H1 (cell line): Measurements from ENCODE around the gene CDH22. TPM values are rescaled to one million over a fixed set of nuclear protein-coding genes. Genes with fewer than 3 reads are reported as not detected.

Experiments
- CTCF ChIA-PET: fragments of 300-600 bp; sonication (Branson Sonifier 250); formaldehyde crosslinking; loops from one replicate; lab custom pipeline; 2021; ENCODE audit not compliant: partially characterized antibody; lab: Charles Lee
- POLR2A ChIA-PET: fragments of 300-600 bp; sonication (Branson Sonifier 250); formaldehyde crosslinking; loops from one replicate; lab custom pipeline; 2021; ENCODE audit warnings: inconsistent platforms; ENCODE audit not compliant: partially characterized antibody; lab: Charles Lee
- DNase-seq, 2 experiments: peaks; one replicate each; pipeline versions ENCODE4 v3.0.0 to v3.0.0-alpha.2; 2010 to 2022; ENCODE audit warnings: low spot score in 2 of 2, low read depth in 1 of 2, mixed read lengths in 1 of 2
- FAIRE-seq: peaks from 2 replicates; lab custom pipeline; 2011; peaks lifted over from hg19 to GRCh38; lab: Jason Lieb, UNC
- H2AFZ ChIP-seq: 2 replicates; pipeline ENCODE4 v1.8.1; 2012; ENCODE audit warnings: low read length, inconsistent platforms
- H2AK5ac ChIP-seq: 2 replicates; pipeline ENCODE4 v1.6.1; 2013; ENCODE audit warnings: low read depth, low read length
- H2BK120ac ChIP-seq: replicated peaks from 2 replicates; pipeline ENCODE3; 2013; ENCODE audit warnings: low read depth, low read length, inconsistent platforms
- H2BK12ac ChIP-seq: 2 replicates; pipeline ENCODE4 v1.6.1; 2013; ENCODE audit warnings: low read depth, low read length
- H2BK15ac ChIP-seq: 2 replicates; pipeline ENCODE4 v1.6.1; 2013; ENCODE audit warnings: low read length
- H2BK20ac ChIP-seq: 2 replicates; pipeline ENCODE4 v1.6.1; 2013; ENCODE audit warnings: low read length
- H2BK5ac ChIP-seq: 2 replicates; pipeline ENCODE4 v1.6.1; 2013; ENCODE audit warnings: low read depth, low read length
- H3K14ac ChIP-seq: 2 replicates; pipeline ENCODE4 v1.6.1; 2013; ENCODE audit warnings: inconsistent platforms; ENCODE audit not compliant: insufficient read length
- H3K18ac ChIP-seq: 2 replicates; pipeline ENCODE4 v1.6.1; 2013; ENCODE audit warnings: low read length; ENCODE audit errors: extremely low read depth
- H3K23ac ChIP-seq: 2 replicates; pipeline ENCODE4 v1.6.1; 2013; ENCODE audit warnings: inconsistent platforms; ENCODE audit not compliant: insufficient read length
- H3K23me2 ChIP-seq: 2 replicates; pipeline ENCODE4 v1.6.1; 2013; ENCODE audit warnings: low read depth, low read length
- H3K27ac ChIP-seq: 2 replicates; pipeline ENCODE4 v1.6.1; 2011; ENCODE audit warnings: low read depth, low read length, inconsistent platforms
- H3K27me3 ChIP-seq, 4 experiments: replicated peaks in 1 of 4; 1 replicate in 1 of 4; 2 replicates in 3 of 4; pipeline versions ENCODE4 v1.6.1 to v1.8.1; 2011 to 2013; ENCODE audit warnings: low read length in 3 of 4, mild to moderate bottlenecking in 3 of 4, inconsistent platforms in 2 of 4, mixed read lengths in 2 of 4, moderate library complexity in 1 of 4; ENCODE audit not compliant: control insufficient read depth in 3 of 4, insufficient read depth in 3 of 4; ENCODE audit errors: extremely low read depth in 1 of 4
- H3K36me3 ChIP-seq, 4 experiments: 2 replicates each; pipeline versions ENCODE4 v1.6.1 to v1.8.1; 2011 to 2013; ENCODE audit warnings: mild to moderate bottlenecking in 4 of 4, low read length in 3 of 4, moderate library complexity in 2 of 4, control low read depth in 1 of 4, inconsistent platforms in 1 of 4; ENCODE audit not compliant: insufficient read depth in 4 of 4, control insufficient read depth in 2 of 4
- H3K4ac ChIP-seq: replicated peaks from 2 replicates; pipeline ENCODE3; 2013; ENCODE audit warnings: low read length, low read depth, mixed read lengths, inconsistent platforms; ENCODE audit not compliant: insufficient read length
- H3K4me1 ChIP-seq, 4 experiments: replicated peaks in 1 of 4; 1 replicate in 1 of 4; 2 replicates in 3 of 4; pipeline versions ENCODE4 v1.6.1 to v1.8.1; 2011 to 2013; ENCODE audit warnings: low read length in 3 of 4, inconsistent platforms in 2 of 4, mixed read lengths in 1 of 4; ENCODE audit not compliant: insufficient read depth in 4 of 4, control insufficient read depth in 3 of 4
- H3K4me2 ChIP-seq, 2 experiments: 2 replicates each; pipeline versions ENCODE4 v1.6.1 to v1.8.1; 2011 to 2013; ENCODE audit warnings: low read depth in 2 of 2, low read length in 2 of 2, control low read depth in 1 of 2, inconsistent platforms in 1 of 2, mild to moderate bottlenecking in 1 of 2; ENCODE audit not compliant: insufficient read depth in 1 of 2
- H3K4me3 ChIP-seq, 4 experiments: fragments of 200-600, 300-600 bp in 1 of 4; sonication (generic), shearing (Covaris generic), sonication (Bioruptor Twin) in 1 of 4; 2 replicates each; pipeline versions ENCODE4 v1.5.1 to v1.8.1; 2011 to 2016; ENCODE audit warnings: low read length in 4 of 4, low read depth in 3 of 4, control low read depth in 2 of 4, inconsistent platforms in 2 of 4, mild to moderate bottlenecking in 2 of 4, mixed read lengths in 1 of 4, moderate library complexity in 1 of 4; ENCODE audit not compliant: insufficient read depth in 2 of 4; ENCODE audit errors: extremely low read depth in 1 of 4
- H3K56ac ChIP-seq: replicated peaks from 2 replicates; pipeline ENCODE3; 2013; ENCODE audit warnings: low read depth, mild to moderate bottlenecking, mixed read lengths, low read length, inconsistent platforms; ENCODE audit not compliant: insufficient read length
- H3K79me1 ChIP-seq: 2 replicates; pipeline ENCODE4 v1.6.1; 2013; ENCODE audit warnings: low read depth, low read length, control low read depth
- H3K79me2 ChIP-seq, 2 experiments: 2 replicates each; pipeline versions ENCODE4 v1.6.1 to v1.8.1; 2012 to 2013; ENCODE audit warnings: low read length in 2 of 2, mild to moderate bottlenecking in 2 of 2, inconsistent platforms in 1 of 2; ENCODE audit not compliant: insufficient read depth in 2 of 2, control insufficient read depth in 1 of 2
- H3K9ac ChIP-seq, 4 experiments: replicated peaks in 1 of 4; 1 replicate in 1 of 4; 2 replicates in 3 of 4; pipeline versions ENCODE4 v1.6.1 to v1.8.1; 2011 to 2013; ENCODE audit warnings: low read depth in 3 of 4, low read length in 3 of 4, control low read depth in 2 of 4, mild to moderate bottlenecking in 2 of 4, moderate library complexity in 2 of 4, inconsistent platforms in 1 of 4; ENCODE audit errors: extremely low read depth in 1 of 4
- H3K9me3 ChIP-seq, 2 experiments: 2 replicates each; pipeline versions ENCODE4 v1.6.1 to v1.8.1; 2012 to 2013; ENCODE audit warnings: mild to moderate bottlenecking in 2 of 2, moderate library complexity in 2 of 2, control low read depth in 1 of 2, inconsistent platforms in 1 of 2, low read depth in 1 of 2, low read length in 1 of 2, mixed read lengths in 1 of 2; ENCODE audit not compliant: insufficient read depth in 2 of 2
- H4K20me1 ChIP-seq, 2 experiments: replicated peaks in 1 of 2; 2 replicates each; pipeline versions ENCODE3 to v1.8.1; 2011 to 2013; ENCODE audit warnings: inconsistent platforms in 2 of 2, low read length in 2 of 2, mild to moderate bottlenecking in 1 of 2; ENCODE audit not compliant: insufficient read depth in 2 of 2, control insufficient read depth in 1 of 2
- H4K5ac ChIP-seq: 2 replicates; pipeline ENCODE4 v1.6.1; 2013; ENCODE audit warnings: low read length, low read depth, mixed read lengths, inconsistent platforms; ENCODE audit not compliant: insufficient read length
- H4K8ac ChIP-seq: 2 replicates; pipeline ENCODE4 v1.8.0; 2013; ENCODE audit warnings: mild to moderate bottlenecking, moderate library complexity, low read length, inconsistent platforms; ENCODE audit not compliant: insufficient read depth; ENCODE audit errors: extremely low read depth
- H4K91ac ChIP-seq: replicated peaks from 2 replicates; pipeline ENCODE3; 2013; ENCODE audit warnings: low read length, mixed read lengths, inconsistent platforms; ENCODE audit not compliant: insufficient read length
- CBX5 ChIP-seq: fragments of 300-800, 300-1000 bp; sonication (generic); IDR thresholded peaks from 2 replicates; pipeline ENCODE4 v1.7.1; 2016; ENCODE audit warnings: antibody characterized with exemption, low read length, low read depth
- CBX8 ChIP-seq: fragments of 300-800, 300-1000 bp; sonication (generic); IDR thresholded peaks from 2 replicates; pipeline ENCODE4 v1.7.1; 2016; ENCODE audit warnings: low read depth, low read length, borderline replicate concordance
- EP300 ChIP-seq, 2 experiments: IDR thresholded peaks; 1 replicate in 1 of 2; 2 replicates in 1 of 2; pipeline ENCODE4 v1.6.1; 2011 to 2012; ENCODE audit warnings: low read depth in 2 of 2, low read length in 2 of 2, mild to moderate bottlenecking in 2 of 2, borderline replicate concordance in 1 of 2, inconsistent platforms in 1 of 2, moderate library complexity in 1 of 2
- JUN ChIP-seq: IDR thresholded peaks from 2 replicates; pipeline ENCODE4 v1.6.1; 2011; ENCODE audit warnings: low read depth, mild to moderate bottlenecking, improper control_type of control experiment, low read length
- PHF8 ChIP-seq: fragments of 200-600 bp; sonication (generic); conservative IDR thresholded peaks from 2 replicates; pipeline ENCODE4 v1.7.1; 2012; ENCODE audit warnings: low read depth, mild to moderate bottlenecking, inconsistent platforms, low read length, moderate library complexity
- POLR2AphosphoS5 ChIP-seq: IDR thresholded peaks from 2 replicates; pipeline ENCODE4 v1.6.1; 2011; ENCODE audit warnings: low read depth, low read length
- SP1 ChIP-seq: IDR thresholded peaks from 2 replicates; pipeline ENCODE4 v1.6.1; 2011; ENCODE audit warnings: low read depth, low read length
- SP2 ChIP-seq: IDR thresholded peaks from 2 replicates; pipeline ENCODE4 v1.6.1; 2012; ENCODE audit warnings: mild to moderate bottlenecking, low read length, inconsistent platforms
- TAF1 ChIP-seq: IDR thresholded peaks from 2 replicates; pipeline ENCODE4 v1.6.1; 2011; ENCODE audit warnings: mild to moderate bottlenecking, low read depth, low read length
- WGBS, 2 experiments: shearing (Covaris generic) in 1 of 2; methylation state at CpG; one replicate each; pipeline versions ENCODE4 v1.1.6 to v1.1.7; 2013 to 2015; ENCODE audit warnings: low lambda C conversion rate in 2 of 2, mixed read lengths in 2 of 2, inconsistent platforms in 1 of 2, low coverage in 1 of 2, missing lambda C conversion rate in 1 of 2; ENCODE audit not compliant: insufficient replicate concordance in 2 of 2, insufficient coverage in 1 of 2, insufficient read length in 1 of 2; ENCODE audit errors: extremely low coverage in 1 of 2, missing lambda C conversion rate in 1 of 2; 5-methylcytosine and 5-hydroxymethylcytosine counted together
- polyA plus RNA-seq, 7 experiments: library from polyadenylated mRNA; depleted of rRNA in 3 of 7; stranded (reverse) in 5 of 7; unstranded in 2 of 7; fragments of >200 nt in 5 of 7; fragments of 200-250 nt in 2 of 7; gene quantifications; 1 replicate in 5 of 7; 2 replicates in 1 of 7; 4 replicates in 1 of 7; pipeline versions ENCODE4 v1.2.1 to v1.2.3, GENCODE V29; 2011 to 2013; ENCODE audit warnings: missing spikeins in 2 of 7, mixed read lengths in 2 of 7
- total RNA-seq: library from RNA; stranded (reverse); fragmentation: NEBNext Ultra II Directional; extraction: Animal tissue kit (Norgen Biotek cat#: 25700); gene quantifications from 2 replicates; pipeline ENCODE4 v1.2.1, GENCODE V29; 2021
- TF ChIP-seq, protein P1 (sequence below): IDR thresholded peaks from 2 replicates; pipeline ENCODE4 v1.6.1; 2011; ENCODE audit warnings: low read depth, mild to moderate bottlenecking, low read length; ENCODE audit not compliant: insufficient read depth

Gene CDH22
- total and polyA plus RNA-seq, 2 of the 8 experiments (the other 6 are each of a cell fraction or from before 2014, with no cell fraction given) = 0.35 to 0.39 TPM

DNA sequence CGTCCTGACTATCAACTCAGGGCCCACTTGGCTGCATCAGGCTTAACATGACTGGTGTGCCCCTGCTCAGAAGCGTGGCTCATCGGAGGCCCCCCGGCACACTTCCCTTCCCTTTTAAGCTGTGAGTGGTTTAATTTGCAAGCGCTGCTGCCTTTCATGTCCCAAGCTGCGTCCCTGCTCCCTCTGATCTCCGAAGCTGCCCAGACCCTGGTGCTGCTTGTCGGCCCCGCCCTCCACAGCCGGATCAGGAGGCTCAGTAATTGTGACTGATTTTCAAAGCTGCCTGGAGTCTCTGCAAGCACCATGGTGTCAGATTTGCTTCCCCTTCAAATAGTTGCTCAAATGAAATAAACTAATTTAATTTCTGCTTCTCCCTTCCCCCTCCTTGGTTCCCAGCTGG lies 71.1 kb downstream of the CDH22 start:
- peaks cover 0 to 15% (median 4%) of the 10 kb centered on the region in 4 experiments; a peak in 5 of 7 replicates for H3K4me1 ChIP-seq
- H3K9me3 ChIP-seq = no peaks in the 10 kb centered on the region
- no peak overlapping the region; the same call in 1 of the 2 replicates for H2AK5ac ChIP-seq
- peak overlapping the region; percentile 66; the same call in 1 of the 2 replicates for H3K18ac ChIP-seq
- H3K14ac ChIP-seq = no peak overlapping the region
- peak overlapping the region; percentile 5 to 41; a peak in 3 of 4 replicates for H3K4me2 ChIP-seq
- no peak overlapping the region for H3K9ac ChIP-seq
- H4K8ac ChIP-seq = no peak overlapping the region
- POLR2A ChIA-PET = no interaction called here
- H3K27ac ChIP-seq = no peak overlapping the region
- no peaks in the 10 kb centered on the region for H3K79me1 ChIP-seq
- no peaks in the 10 kb centered on the region for H3K79me2 ChIP-seq
- no peaks in the 10 kb centered on the region for H3K36me3 ChIP-seq
- TF ChIP-seq TAF1 = no peak
- TF ChIP-seq SP2 = no peak
- TF ChIP-seq, protein P1, sequence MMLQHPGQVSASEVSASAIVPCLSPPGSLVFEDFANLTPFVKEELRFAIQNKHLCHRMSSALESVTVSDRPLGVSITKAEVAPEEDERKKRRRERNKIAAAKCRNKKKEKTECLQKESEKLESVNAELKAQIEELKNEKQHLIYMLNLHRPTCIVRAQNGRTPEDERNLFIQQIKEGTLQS = no peak
- TF ChIP-seq EP300 (IDR thresholded peaks at IDR 0.05; ENCODE audit: borderline replicate concordance in 1 of 2, low read depth in 2 of 2, low read length in 2 of 2) = no peak
- TF ChIP-seq CBX8 = no peak
- TF ChIP-seq PHF8 = no peak
- TF ChIP-seq CBX5 = no peak
- TF ChIP-seq JUN = no peak
- no peak for TF ChIP-seq POLR2AphosphoS5
- TF ChIP-seq SP1 = no peak
- no peaks in the 10 kb centered on the region for H3K27me3 ChIP-seq
- no peaks in the 10 kb centered on the region for H3K23me2 ChIP-seq
- no peak overlapping the region for H2BK120ac ChIP-seq
- H3K23ac ChIP-seq = no peak overlapping the region
- H2BK5ac ChIP-seq = no peak overlapping the region
- no peak overlapping the region for H3K4ac ChIP-seq
- peak overlapping the region in 1 of 4 experiments; percentile 41; a peak in 1 of 8 replicates for H3K4me3 ChIP-seq
- FAIRE-seq = no peak
- H4K5ac ChIP-seq = no peak overlapping the region
- peaks cover 0 to 2% of the 10 kb centered on the region in 2 experiments for H4K20me1 ChIP-seq
- no peak overlapping the region for H3K56ac ChIP-seq
- H2BK20ac ChIP-seq = no peak overlapping the region
- CTCF ChIA-PET = interaction anchor here (0.8 to 2.4 kb wide), 7 partner anchors 11 to 110 kb away, joined by 3 to 11 read pairs (median 3); no protein-coding TSS in a partner anchor
- no peak overlapping the region; the same call in 1 of the 2 replicates for H2BK15ac ChIP-seq
- H4K91ac ChIP-seq = no peak overlapping the region
- H2AFZ ChIP-seq = no peak overlapping the region
- no peak overlapping the region for H2BK12ac ChIP-seq
- no peak for DNase-seq
- WGBS, 2 experiments = 47% methylated on average over 10 of the region's 10 CpGs; no CpG with 5 or more reads in 1 of the 2 experiments
